Kidney (tissue), 14 donors: ENCODE data around the gene IL15. TPM values are rescaled to one million over a fixed set of nuclear protein-coding genes. Genes with fewer than 3 reads are reported as not detected.

Source experiments
- DNase-seq, 5 donors: peaks; one replicate each; pipeline ENCODE4 v3.0.0-alpha.2; 2013 to 2020
- FAIRE-seq: peaks from 2 replicates; lab custom pipeline; 2012; peaks lifted over from hg19 to GRCh38; lab: Jason Lieb, UNC
- H3K27ac ChIP-seq, 2 donors: one replicate each; pipeline ENCODE4 v1.7.0; 2013; ENCODE audit warnings: low read depth in 2 of 2, low read length in 2 of 2, inconsistent platforms in 1 of 2
- H3K27me3 ChIP-seq: one replicate; pipeline ENCODE4 v1.7.1; 2013; ENCODE audit warnings: low read length, inconsistent platforms; ENCODE audit not compliant: control insufficient read depth, insufficient read depth
- H3K36me3 ChIP-seq, 3 donors: one replicate each; pipeline versions ENCODE4 v1.7.0 to v1.7.1; 2013; ENCODE audit warnings: low read length in 3 of 3, control low read depth in 1 of 3, inconsistent platforms in 1 of 3; ENCODE audit not compliant: insufficient read depth in 3 of 3, control insufficient read depth in 2 of 3
- H3K4me1 ChIP-seq, 3 donors: one replicate each; pipeline versions ENCODE4 v1.7.0 to v1.7.1; 2013; ENCODE audit warnings: low read length in 3 of 3, inconsistent platforms in 1 of 3, low read depth in 1 of 3; ENCODE audit not compliant: control insufficient read depth in 2 of 3, insufficient read depth in 2 of 3
- H3K4me3 ChIP-seq, 3 donors: one replicate each; pipeline versions ENCODE4 v1.7.0 to v1.8.1; 2013; ENCODE audit warnings: low read length in 3 of 3, control low read depth in 1 of 3, inconsistent platforms in 1 of 3
- H3K9ac ChIP-seq, 3 donors: one replicate each; pipeline versions ENCODE4 v1.7.0 to v1.7.1; 2013; ENCODE audit warnings: low read length in 3 of 3, control low read depth in 1 of 3, inconsistent platforms in 1 of 3
- H3K9me3 ChIP-seq, 3 donors: one replicate each; pipeline versions ENCODE4 v1.7.0 to v1.7.1; 2013; ENCODE audit warnings: low read length in 3 of 3, control low read depth in 1 of 3, inconsistent platforms in 1 of 3; ENCODE audit not compliant: control insufficient read depth in 2 of 3, insufficient read depth in 1 of 3
- intact Hi-C: fragments of 100-400 bp; cut with DNase I; formaldehyde crosslinking; loops from one replicate; pipeline ENCODE4 v1.11.1; 2022
- polyA plus RNA-seq: library from polyadenylated mRNA; stranded (reverse); fragments of 350-450 nt; fragmentation: Illumina TruSeq; extraction: RNeasy Lipid Tissue Mini Kit (QIAGEN cat#74804); gene quantifications from one replicate; pipeline ENCODE4 v1.2.3, GENCODE V29; 2014; ENCODE audit warnings: low read depth, low replicate concordance; ENCODE audit not compliant: insufficient read depth
- total RNA-seq: library from RNA; stranded (reverse); fragmentation: NEBNext Ultra II Directional; extraction: Animal tissue kit (Norgen Biotek cat#: 25700); gene quantifications from one replicate; pipeline ENCODE4 v1.2.1, GENCODE V29; 2021
- TF ChIP-seq, protein P1 (sequence below): IDR thresholded peaks from 3 replicates; pipeline ENCODE4 v1.5.1; 2012; ENCODE audit warnings: mild to moderate bottlenecking, moderate library complexity, borderline replicate concordance; ENCODE audit not compliant: insufficient read depth; ENCODE audit errors: extremely low read depth
- donor health status: control.
- donor health status: control.
- donor health status: control.
- donor health status: control.
- donor health status: control.
- donor health status: DM: yes; HTN: yes; CAD: no.
- donor health status: Normal renal cell carcinoma (clear cell type).

IL15 gene
- total and polyA plus RNA-seq, 2 donors from 2014 or later = 4.8 to 6.4 TPM

DNA sequence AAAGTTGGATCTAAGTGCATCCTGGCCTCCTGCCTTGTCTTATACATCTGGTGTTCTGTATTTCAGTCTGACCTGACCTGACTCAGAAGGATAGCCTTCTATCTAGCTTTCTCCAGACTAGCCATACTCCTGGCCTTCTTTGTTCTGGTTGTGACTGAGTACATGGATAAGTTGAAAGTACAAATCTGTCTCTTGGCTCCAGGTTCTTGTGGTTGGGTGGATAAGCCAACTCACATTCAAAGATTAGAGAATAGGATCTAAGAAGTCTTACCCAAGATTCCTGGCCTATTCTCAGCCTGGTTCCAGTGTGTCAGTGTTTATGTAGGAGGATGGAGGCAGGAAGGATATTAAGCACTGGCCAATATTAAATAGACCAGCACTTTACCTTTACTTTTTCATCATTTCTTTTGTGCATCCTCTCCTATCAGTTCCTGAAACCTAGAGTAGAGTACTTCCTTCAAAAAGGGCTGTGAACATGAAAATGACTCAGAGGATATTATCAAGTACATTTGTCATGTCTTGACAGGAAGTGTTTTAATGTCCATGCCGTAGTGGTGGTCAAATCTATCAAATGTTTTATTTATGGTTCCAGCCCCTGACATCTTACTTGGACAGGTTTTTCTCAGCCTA, 123.5 kb downstream of the IL15 start:
- Histone ChIP-seq H3K4me1 (no peaks in the 10 kb centered on the region), H3K36me3 (no peaks in the 10 kb centered on the region), H3K9me3 (no peaks in the 10 kb centered on the region), H3K9ac (no peak overlapping the region), H3K4me3 (no peak overlapping the region), H3K27me3 (no peaks in the 10 kb centered on the region), H3K27ac (no peak overlapping the region)
- no peak for FAIRE-seq
- TF ChIP-seq, protein P1, sequence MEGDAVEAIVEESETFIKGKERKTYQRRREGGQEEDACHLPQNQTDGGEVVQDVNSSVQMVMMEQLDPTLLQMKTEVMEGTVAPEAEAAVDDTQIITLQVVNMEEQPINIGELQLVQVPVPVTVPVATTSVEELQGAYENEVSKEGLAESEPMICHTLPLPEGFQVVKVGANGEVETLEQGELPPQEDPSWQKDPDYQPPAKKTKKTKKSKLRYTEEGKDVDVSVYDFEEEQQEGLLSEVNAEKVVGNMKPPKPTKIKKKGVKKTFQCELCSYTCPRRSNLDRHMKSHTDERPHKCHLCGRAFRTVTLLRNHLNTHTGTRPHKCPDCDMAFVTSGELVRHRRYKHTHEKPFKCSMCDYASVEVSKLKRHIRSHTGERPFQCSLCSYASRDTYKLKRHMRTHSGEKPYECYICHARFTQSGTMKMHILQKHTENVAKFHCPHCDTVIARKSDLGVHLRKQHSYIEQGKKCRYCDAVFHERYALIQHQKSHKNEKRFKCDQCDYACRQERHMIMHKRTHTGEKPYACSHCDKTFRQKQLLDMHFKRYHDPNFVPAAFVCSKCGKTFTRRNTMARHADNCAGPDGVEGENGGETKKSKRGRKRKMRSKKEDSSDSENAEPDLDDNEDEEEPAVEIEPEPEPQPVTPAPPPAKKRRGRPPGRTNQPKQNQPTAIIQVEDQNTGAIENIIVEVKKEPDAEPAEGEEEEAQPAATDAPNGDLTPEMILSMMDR = no peak
- no peak for DNase-seq
- intact Hi-C loops = no loop called here

DNA sequence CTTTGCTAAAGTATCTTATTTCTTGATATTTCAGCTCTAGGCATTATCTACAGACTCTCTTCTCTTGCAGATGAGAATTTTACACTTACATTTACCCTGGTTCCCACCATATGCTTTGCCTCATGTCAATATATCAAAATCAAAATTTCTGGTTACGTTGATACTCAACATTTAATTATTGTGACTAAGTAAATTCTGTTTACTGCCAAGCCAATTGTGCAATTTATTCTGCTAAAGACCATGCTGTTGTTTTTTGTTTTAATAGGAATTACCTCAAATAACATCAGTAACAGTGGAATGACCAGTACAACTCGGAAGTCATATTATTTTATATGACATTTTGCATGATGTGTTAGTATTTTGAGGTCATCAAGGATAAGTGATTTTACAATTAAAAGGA, 125.5 kb downstream of the IL15 start:
- FAIRE-seq (no peak), DNase-seq (no peak)
- Histone ChIP-seq H3K9me3 (no peaks in the 10 kb centered on the region), H3K27me3 (no peaks in the 10 kb centered on the region), H3K4me1 (no peaks in the 10 kb centered on the region), H3K4me3 (no peak overlapping the region), H3K27ac (no peak overlapping the region), H3K9ac (no peak overlapping the region), H3K36me3 (no peaks in the 10 kb centered on the region)
- TF ChIP-seq, protein P1 = no peak
- intact Hi-C loops = no loop called here

DNA sequence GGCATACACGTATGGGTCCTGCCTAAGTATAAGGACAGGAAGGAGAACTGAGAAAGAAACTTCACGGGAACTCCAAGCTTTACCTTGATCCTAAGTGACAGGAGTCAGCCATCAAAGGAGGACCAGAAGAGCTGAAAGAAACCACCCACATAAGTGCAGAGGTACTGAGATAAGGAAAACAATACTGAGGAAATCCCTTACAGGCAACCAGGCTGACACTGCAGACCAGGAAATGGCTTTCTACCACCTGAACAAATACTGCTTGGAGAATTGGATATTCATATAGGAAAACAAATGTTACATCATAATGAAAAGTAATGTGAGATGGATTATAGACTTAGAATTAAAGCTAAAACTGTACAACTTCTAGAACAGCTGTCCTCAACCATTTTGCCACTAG, 127.0 kb downstream of the IL15 start:
- intact Hi-C loops = no loop called here
- FAIRE-seq (no peak), DNase-seq (no peak)
- H3K27me3 ChIP-seq = no peaks in the 10 kb centered on the region
- H3K4me3 ChIP-seq = no peak overlapping the region
- H3K27ac ChIP-seq = no peak overlapping the region
- TF ChIP-seq, protein P1 = no peak
- H3K9ac ChIP-seq = no peak overlapping the region
- no peaks in the 10 kb centered on the region for H3K9me3 ChIP-seq
- no peaks in the 10 kb centered on the region for H3K36me3 ChIP-seq
- H3K4me1 ChIP-seq = no peaks in the 10 kb centered on the region

DNA sequence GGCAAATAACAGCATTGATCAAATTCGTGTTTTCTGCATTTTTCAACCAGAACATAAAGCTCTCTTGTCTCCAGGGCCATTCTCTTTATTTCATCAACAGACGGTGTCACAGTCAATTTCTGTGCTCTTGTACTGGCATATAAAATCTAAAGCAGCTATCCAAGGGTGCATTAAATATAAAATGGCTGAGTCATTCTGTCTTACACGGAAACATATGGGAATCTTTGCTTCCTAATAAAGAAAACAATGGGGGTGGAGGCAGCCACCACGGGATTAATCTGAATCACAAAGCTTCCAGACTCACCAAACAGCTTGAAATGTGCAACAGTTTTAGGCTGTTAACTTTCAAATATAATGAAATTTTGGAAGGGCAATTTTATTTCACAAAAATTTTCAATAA, 132.6 kb downstream of the IL15 start:
- Histone ChIP-seq H3K4me3 (no peak overlapping the region), H3K4me1 (no peaks in the 10 kb centered on the region), H3K27me3 (no peaks in the 10 kb centered on the region), H3K36me3 (no peaks in the 10 kb centered on the region), H3K9ac (no peak overlapping the region), H3K9me3 (no peaks in the 10 kb centered on the region), H3K27ac (no peak overlapping the region)
- FAIRE-seq (no peak), DNase-seq (no peak)
- intact Hi-C loops = no loop called here
- TF ChIP-seq, protein P1 = no peak
